H1 (cell line): Measurements from ENCODE around the gene ITPR1. TPM values are rescaled to one million over a fixed set of nuclear protein-coding genes. Genes with fewer than 3 reads are reported as not detected.

Experiments
- CTCF ChIA-PET: fragments of 300-600 bp; sonication (Branson Sonifier 250); formaldehyde crosslinking; loops from one replicate; lab custom pipeline; 2021; ENCODE audit not compliant: partially characterized antibody; lab: Charles Lee
- POLR2A ChIA-PET: fragments of 300-600 bp; sonication (Branson Sonifier 250); formaldehyde crosslinking; loops from one replicate; lab custom pipeline; 2021; ENCODE audit warnings: inconsistent platforms; ENCODE audit not compliant: partially characterized antibody; lab: Charles Lee
- DNase-seq, 2 experiments: peaks; one replicate each; pipeline versions ENCODE4 v3.0.0 to v3.0.0-alpha.2; 2010 to 2022; ENCODE audit warnings: low spot score in 2 of 2, low read depth in 1 of 2, mixed read lengths in 1 of 2
- FAIRE-seq: peaks from 2 replicates; lab custom pipeline; 2011; peaks lifted over from hg19 to GRCh38; lab: Jason Lieb, UNC
- H2AFZ ChIP-seq: 2 replicates; pipeline ENCODE4 v1.8.1; 2012; ENCODE audit warnings: low read length, inconsistent platforms
- H2AK5ac ChIP-seq: 2 replicates; pipeline ENCODE4 v1.6.1; 2013; ENCODE audit warnings: low read depth, low read length
- H2BK120ac ChIP-seq: replicated peaks from 2 replicates; pipeline ENCODE3; 2013; ENCODE audit warnings: low read depth, low read length, inconsistent platforms
- H2BK12ac ChIP-seq: 2 replicates; pipeline ENCODE4 v1.6.1; 2013; ENCODE audit warnings: low read depth, low read length
- H2BK15ac ChIP-seq: 2 replicates; pipeline ENCODE4 v1.6.1; 2013; ENCODE audit warnings: low read length
- H2BK20ac ChIP-seq: 2 replicates; pipeline ENCODE4 v1.6.1; 2013; ENCODE audit warnings: low read length
- H2BK5ac ChIP-seq: 2 replicates; pipeline ENCODE4 v1.6.1; 2013; ENCODE audit warnings: low read depth, low read length
- H3K14ac ChIP-seq: 2 replicates; pipeline ENCODE4 v1.6.1; 2013; ENCODE audit warnings: inconsistent platforms; ENCODE audit not compliant: insufficient read length
- H3K18ac ChIP-seq: 2 replicates; pipeline ENCODE4 v1.6.1; 2013; ENCODE audit warnings: low read length; ENCODE audit errors: extremely low read depth
- H3K23ac ChIP-seq: 2 replicates; pipeline ENCODE4 v1.6.1; 2013; ENCODE audit warnings: inconsistent platforms; ENCODE audit not compliant: insufficient read length
- H3K23me2 ChIP-seq: 2 replicates; pipeline ENCODE4 v1.6.1; 2013; ENCODE audit warnings: low read depth, low read length
- H3K27ac ChIP-seq: 2 replicates; pipeline ENCODE4 v1.6.1; 2011; ENCODE audit warnings: low read depth, low read length, inconsistent platforms
- H3K27me3 ChIP-seq, 4 experiments: replicated peaks in 1 of 4; 1 replicate in 1 of 4; 2 replicates in 3 of 4; pipeline versions ENCODE4 v1.6.1 to v1.8.1; 2011 to 2013; ENCODE audit warnings: low read length in 3 of 4, mild to moderate bottlenecking in 3 of 4, inconsistent platforms in 2 of 4, mixed read lengths in 2 of 4, moderate library complexity in 1 of 4; ENCODE audit not compliant: control insufficient read depth in 3 of 4, insufficient read depth in 3 of 4; ENCODE audit errors: extremely low read depth in 1 of 4
- H3K36me3 ChIP-seq, 4 experiments: 2 replicates each; pipeline versions ENCODE4 v1.6.1 to v1.8.1; 2011 to 2013; ENCODE audit warnings: mild to moderate bottlenecking in 4 of 4, low read length in 3 of 4, moderate library complexity in 2 of 4, control low read depth in 1 of 4, inconsistent platforms in 1 of 4; ENCODE audit not compliant: insufficient read depth in 4 of 4, control insufficient read depth in 2 of 4
- H3K4ac ChIP-seq: replicated peaks from 2 replicates; pipeline ENCODE3; 2013; ENCODE audit warnings: low read length, low read depth, mixed read lengths, inconsistent platforms; ENCODE audit not compliant: insufficient read length
- H3K4me1 ChIP-seq, 4 experiments: replicated peaks in 1 of 4; 1 replicate in 1 of 4; 2 replicates in 3 of 4; pipeline versions ENCODE4 v1.6.1 to v1.8.1; 2011 to 2013; ENCODE audit warnings: low read length in 3 of 4, inconsistent platforms in 2 of 4, mixed read lengths in 1 of 4; ENCODE audit not compliant: insufficient read depth in 4 of 4, control insufficient read depth in 3 of 4
- H3K4me2 ChIP-seq, 2 experiments: 2 replicates each; pipeline versions ENCODE4 v1.6.1 to v1.8.1; 2011 to 2013; ENCODE audit warnings: low read depth in 2 of 2, low read length in 2 of 2, control low read depth in 1 of 2, inconsistent platforms in 1 of 2, mild to moderate bottlenecking in 1 of 2; ENCODE audit not compliant: insufficient read depth in 1 of 2
- H3K4me3 ChIP-seq, 4 experiments: fragments of 200-600, 300-600 bp in 1 of 4; sonication (generic), shearing (Covaris generic), sonication (Bioruptor Twin) in 1 of 4; 2 replicates each; pipeline versions ENCODE4 v1.5.1 to v1.8.1; 2011 to 2016; ENCODE audit warnings: low read length in 4 of 4, low read depth in 3 of 4, control low read depth in 2 of 4, inconsistent platforms in 2 of 4, mild to moderate bottlenecking in 2 of 4, mixed read lengths in 1 of 4, moderate library complexity in 1 of 4; ENCODE audit not compliant: insufficient read depth in 2 of 4; ENCODE audit errors: extremely low read depth in 1 of 4
- H3K56ac ChIP-seq: replicated peaks from 2 replicates; pipeline ENCODE3; 2013; ENCODE audit warnings: low read depth, mild to moderate bottlenecking, mixed read lengths, low read length, inconsistent platforms; ENCODE audit not compliant: insufficient read length
- H3K79me1 ChIP-seq: 2 replicates; pipeline ENCODE4 v1.6.1; 2013; ENCODE audit warnings: low read depth, low read length, control low read depth
- H3K79me2 ChIP-seq, 2 experiments: 2 replicates each; pipeline versions ENCODE4 v1.6.1 to v1.8.1; 2012 to 2013; ENCODE audit warnings: low read length in 2 of 2, mild to moderate bottlenecking in 2 of 2, inconsistent platforms in 1 of 2; ENCODE audit not compliant: insufficient read depth in 2 of 2, control insufficient read depth in 1 of 2
- H3K9ac ChIP-seq, 4 experiments: replicated peaks in 1 of 4; 1 replicate in 1 of 4; 2 replicates in 3 of 4; pipeline versions ENCODE4 v1.6.1 to v1.8.1; 2011 to 2013; ENCODE audit warnings: low read depth in 3 of 4, low read length in 3 of 4, control low read depth in 2 of 4, mild to moderate bottlenecking in 2 of 4, moderate library complexity in 2 of 4, inconsistent platforms in 1 of 4; ENCODE audit errors: extremely low read depth in 1 of 4
- H3K9me3 ChIP-seq, 2 experiments: 2 replicates each; pipeline versions ENCODE4 v1.6.1 to v1.8.1; 2012 to 2013; ENCODE audit warnings: mild to moderate bottlenecking in 2 of 2, moderate library complexity in 2 of 2, control low read depth in 1 of 2, inconsistent platforms in 1 of 2, low read depth in 1 of 2, low read length in 1 of 2, mixed read lengths in 1 of 2; ENCODE audit not compliant: insufficient read depth in 2 of 2
- H4K20me1 ChIP-seq, 2 experiments: replicated peaks in 1 of 2; 2 replicates each; pipeline versions ENCODE3 to v1.8.1; 2011 to 2013; ENCODE audit warnings: inconsistent platforms in 2 of 2, low read length in 2 of 2, mild to moderate bottlenecking in 1 of 2; ENCODE audit not compliant: insufficient read depth in 2 of 2, control insufficient read depth in 1 of 2
- H4K5ac ChIP-seq: 2 replicates; pipeline ENCODE4 v1.6.1; 2013; ENCODE audit warnings: low read length, low read depth, mixed read lengths, inconsistent platforms; ENCODE audit not compliant: insufficient read length
- H4K8ac ChIP-seq: 2 replicates; pipeline ENCODE4 v1.8.0; 2013; ENCODE audit warnings: mild to moderate bottlenecking, moderate library complexity, low read length, inconsistent platforms; ENCODE audit not compliant: insufficient read depth; ENCODE audit errors: extremely low read depth
- H4K91ac ChIP-seq: replicated peaks from 2 replicates; pipeline ENCODE3; 2013; ENCODE audit warnings: low read length, mixed read lengths, inconsistent platforms; ENCODE audit not compliant: insufficient read length
- GABPA ChIP-seq: IDR thresholded peaks from 2 replicates; pipeline ENCODE4 v1.6.1; 2011; ENCODE audit warnings: mild to moderate bottlenecking, low read length, moderate library complexity, borderline replicate concordance; ENCODE audit not compliant: insufficient read depth
- GTF2F1 ChIP-seq: IDR thresholded peaks from 2 replicates; pipeline ENCODE4 v1.6.1; 2012; ENCODE audit warnings: low read depth, low read length, improper control_type of control experiment, borderline replicate concordance
- RNF2 ChIP-seq: fragments of 200-900, 300-1000 bp; sonication (generic); IDR thresholded peaks from 2 replicates; pipeline ENCODE4 v1.7.1; 2016; ENCODE audit warnings: borderline replicate concordance, low read depth, mild to moderate bottlenecking, antibody characterized with exemption, low read length; ENCODE audit not compliant: poor library complexity, severe bottlenecking; ENCODE audit errors: missing control alignments
- SP4 ChIP-seq: IDR thresholded peaks from 2 replicates; pipeline ENCODE4 v1.6.1; 2012; ENCODE audit warnings: low read length, inconsistent platforms
- WGBS, 2 experiments: shearing (Covaris generic) in 1 of 2; methylation state at CpG; one replicate each; pipeline versions ENCODE4 v1.1.6 to v1.1.7; 2013 to 2015; ENCODE audit warnings: low lambda C conversion rate in 2 of 2, mixed read lengths in 2 of 2, inconsistent platforms in 1 of 2, low coverage in 1 of 2, missing lambda C conversion rate in 1 of 2; ENCODE audit not compliant: insufficient replicate concordance in 2 of 2, insufficient coverage in 1 of 2, insufficient read length in 1 of 2; ENCODE audit errors: extremely low coverage in 1 of 2, missing lambda C conversion rate in 1 of 2; 5-methylcytosine and 5-hydroxymethylcytosine counted together
- polyA plus RNA-seq, 7 experiments: library from polyadenylated mRNA; depleted of rRNA in 3 of 7; stranded (reverse) in 5 of 7; unstranded in 2 of 7; fragments of >200 nt in 5 of 7; fragments of 200-250 nt in 2 of 7; gene quantifications; 1 replicate in 5 of 7; 2 replicates in 1 of 7; 4 replicates in 1 of 7; pipeline versions ENCODE4 v1.2.1 to v1.2.3, GENCODE V29; 2011 to 2013; ENCODE audit warnings: missing spikeins in 2 of 7, mixed read lengths in 2 of 7
- total RNA-seq: library from RNA; stranded (reverse); fragmentation: NEBNext Ultra II Directional; extraction: Animal tissue kit (Norgen Biotek cat#: 25700); gene quantifications from 2 replicates; pipeline ENCODE4 v1.2.1, GENCODE V29; 2021

Gene ITPR1
- total and polyA plus RNA-seq, 2 of the 8 experiments (the other 6 are each of a cell fraction or from before 2014, with no cell fraction given): 2.5 to 16.3 TPM

GRCh38 chr3:4637265-4637664, 144.1 kb downstream of the ITPR1 start:
- Histone ChIP-seq H3K4ac (no peak overlapping the region), H3K18ac (no peak overlapping the region), H2AK5ac (no peak overlapping the region), H3K36me3 (no peaks in the 10 kb centered on the region), H4K91ac (no peak overlapping the region), H3K9me3 (no peaks in the 10 kb centered on the region; a peak in 1 of 4 replicates), H3K23ac (no peak overlapping the region), H4K8ac (no peak overlapping the region), H3K23me2 (no peaks in the 10 kb centered on the region), H4K20me1 (no peaks in the 10 kb centered on the region), H2BK120ac (no peak overlapping the region), H4K5ac (no peak overlapping the region), H3K27ac (no peak overlapping the region), H3K4me1 (no peaks in the 10 kb centered on the region; a peak in 1 of 7 replicates), H2BK15ac (no peak overlapping the region), H2BK12ac (no peak overlapping the region), H3K79me2 (no peaks in the 10 kb centered on the region), H3K4me3 (no peak overlapping the region), H3K9ac (no peak overlapping the region), H2AFZ (no peak overlapping the region), H2BK20ac (no peak overlapping the region), H3K27me3 (no peaks in the 10 kb centered on the region), H3K79me1 (no peaks in the 10 kb centered on the region), H3K14ac (no peak overlapping the region), H2BK5ac (no peak overlapping the region), H3K4me2 (no peak overlapping the region), H3K56ac (no peak overlapping the region)
- CTCF ChIA-PET: interaction anchor here (0.8 to 1.0 kb wide), 2 partner anchors 170 to 232 kb away, joined by 3 read pairs; partner anchors contain the start of gene SUMF1
- DNase-seq (no peak), FAIRE-seq (no peak)
- 89% methylated on average over 2 of the region's 2 CpGs; no CpG with 5 or more reads in 1 of the 2 experiments for WGBS, 2 experiments
- POLR2A ChIA-PET: no interaction called here
- no peak for TF ChIP-seq SP4
- no peak for TF ChIP-seq GABPA
- TF ChIP-seq RNF2: no peak
- no peak for TF ChIP-seq GTF2F1
